Testis (tissue), 3 donors: ENCODE measurements around the gene OPCML. TPM values are rescaled to one million over a fixed set of nuclear protein-coding genes. Genes with fewer than 3 reads are reported as not detected.

Experiments used
- DNase-seq: peaks from one replicate; pipeline ENCODE4 v3.0.0-alpha.2; 2019
- H3K27ac ChIP-seq, 2 donors: fragments of 200-600 bp; sonication (generic); one replicate each; pipeline ENCODE4 v1.5.1; 2019
- H3K27me3 ChIP-seq: fragments of 200-600 bp; sonication (generic); one replicate; pipeline ENCODE4 v1.5.1; 2019
- H3K36me3 ChIP-seq: fragments of 200-600 bp; sonication (generic); one replicate; pipeline ENCODE4 v1.5.1; 2017; ENCODE audit warnings: low read depth; ENCODE audit errors: missing control alignments
- H3K4me1 ChIP-seq: fragments of 200-600 bp; sonication (generic); one replicate; pipeline ENCODE4 v1.5.1; 2019
- H3K4me3 ChIP-seq, 2 donors: fragments of 200-600 bp; sonication (generic); one replicate each; pipeline ENCODE4 v1.5.1; 2017 to 2019
- H3K9me3 ChIP-seq: fragments of 200-600 bp; sonication (generic); one replicate; pipeline ENCODE4 v1.5.1; 2017
- POLR2A ChIP-seq: fragments of 450-650 bp; IDR thresholded peaks from one replicate; pipeline ENCODE4 v1.6.1; 2017; ENCODE audit warnings: antibody characterized with exemption, mild to moderate bottlenecking, moderate library complexity
- WGBS, 2 donors: methylation state at CpG; one replicate each; pipeline ENCODE4 v1.1.5; 2018; 5-methylcytosine and 5-hydroxymethylcytosine counted together
- intact Hi-C: fragments of 100-400 bp; cut with DNase I; formaldehyde crosslinking; loops from one replicate; pipeline ENCODE4 v1.15.1; 2023; ENCODE audit warnings: low total_unique reads
- polyA plus RNA-seq: library from polyadenylated mRNA; stranded (reverse); fragments of 350-450 nt; fragmentation: Illumina TruSeq; extraction: RNeasy Lipid Tissue Mini Kit (QIAGEN cat#74804); gene quantifications from one replicate; pipeline ENCODE4 v1.2.3, GENCODE V29; 2014; ENCODE audit warnings: low read depth, low replicate concordance; ENCODE audit not compliant: insufficient read depth
- total RNA-seq, 2 donors: library from RNA; depleted of rRNA; stranded (reverse); fragments of >200 nt; gene quantifications; one replicate each; pipeline ENCODE4 v1.2.3, GENCODE V29; 2016
- TF ChIP-seq, protein P1 (sequence below), 3 experiments: fragments of 450-650 bp in 2 of 3; fragments of 200-600 bp in 1 of 3; sonication (generic) in 1 of 3; IDR thresholded peaks; one replicate each; pipeline ENCODE4 v1.5.1; 2016 to 2019; ENCODE audit warnings: antibody characterized with exemption in 3 of 3, mild to moderate bottlenecking in 2 of 3, moderate library complexity in 1 of 3

Gene OPCML
- total and polyA plus RNA-seq, 3 donors from 2014 or later: 0.16 to 2.7 (median 0.62) TPM

DNA sequence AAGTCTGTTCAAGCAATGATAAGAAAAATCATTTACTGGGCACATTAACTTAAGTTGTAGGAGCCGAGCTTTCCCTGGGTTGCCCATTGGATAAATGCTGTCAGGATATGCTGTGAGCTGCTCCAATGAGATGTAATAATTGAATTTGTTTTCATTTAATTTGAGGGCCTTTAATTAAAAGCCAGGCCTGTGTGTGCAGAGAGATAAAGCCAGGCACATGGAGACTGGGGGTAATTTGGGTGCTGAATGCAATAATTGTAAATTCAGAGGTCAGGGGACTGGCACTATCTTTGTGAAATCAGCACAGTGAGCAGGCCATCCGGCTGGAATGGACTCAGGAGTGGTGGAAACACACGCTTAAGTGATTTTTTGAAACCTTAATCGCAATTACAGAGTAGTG lies 125.8 kb downstream of the OPCML start:
- H3K27me3 ChIP-seq: no peaks in the 10 kb centered on the region
- H3K36me3 ChIP-seq: no peaks in the 10 kb centered on the region
- intact Hi-C loops: no loop called here
- TF ChIP-seq, protein P1, sequence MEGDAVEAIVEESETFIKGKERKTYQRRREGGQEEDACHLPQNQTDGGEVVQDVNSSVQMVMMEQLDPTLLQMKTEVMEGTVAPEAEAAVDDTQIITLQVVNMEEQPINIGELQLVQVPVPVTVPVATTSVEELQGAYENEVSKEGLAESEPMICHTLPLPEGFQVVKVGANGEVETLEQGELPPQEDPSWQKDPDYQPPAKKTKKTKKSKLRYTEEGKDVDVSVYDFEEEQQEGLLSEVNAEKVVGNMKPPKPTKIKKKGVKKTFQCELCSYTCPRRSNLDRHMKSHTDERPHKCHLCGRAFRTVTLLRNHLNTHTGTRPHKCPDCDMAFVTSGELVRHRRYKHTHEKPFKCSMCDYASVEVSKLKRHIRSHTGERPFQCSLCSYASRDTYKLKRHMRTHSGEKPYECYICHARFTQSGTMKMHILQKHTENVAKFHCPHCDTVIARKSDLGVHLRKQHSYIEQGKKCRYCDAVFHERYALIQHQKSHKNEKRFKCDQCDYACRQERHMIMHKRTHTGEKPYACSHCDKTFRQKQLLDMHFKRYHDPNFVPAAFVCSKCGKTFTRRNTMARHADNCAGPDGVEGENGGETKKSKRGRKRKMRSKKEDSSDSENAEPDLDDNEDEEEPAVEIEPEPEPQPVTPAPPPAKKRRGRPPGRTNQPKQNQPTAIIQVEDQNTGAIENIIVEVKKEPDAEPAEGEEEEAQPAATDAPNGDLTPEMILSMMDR (IDR thresholded peaks at IDR 0.05): no peak
- TF ChIP-seq POLR2A: no peak
- 60 to 74% methylated on average over 4 of the region's 4 CpGs for WGBS, 2 donors
- H3K9me3 ChIP-seq: no peaks in the 10 kb centered on the region
- H3K4me3 ChIP-seq: no peak overlapping the region
- no peak overlapping the region for H3K27ac ChIP-seq
- DNase-seq: no peak
- no peaks in the 10 kb centered on the region for H3K4me1 ChIP-seq

- Histone ChIP-seq H3K27me3 (no peaks in the 10 kb centered on the region), H3K36me3 (no peaks in the 10 kb centered on the region), H3K4me3 (no peak overlapping the region), H3K4me1 (no peaks in the 10 kb centered on the region), H3K9me3 (no peaks in the 10 kb centered on the region), H3K27ac (no peak overlapping the region)
- intact Hi-C loops: no loop called here
- peak; percentile 54 for DNase-seq
- TF ChIP-seq, protein P1 (IDR thresholded peaks at IDR 0.05): peak in 2 of 3 experiments; percentile 17 to 20
- no peak for TF ChIP-seq POLR2A
- 74 to 85% methylated on average over 6 of the region's 6 CpGs for WGBS, 2 donors
Measured at GRCh38 chr11:133403900-133404299, 128.4 kb downstream of the OPCML start.

DNA sequence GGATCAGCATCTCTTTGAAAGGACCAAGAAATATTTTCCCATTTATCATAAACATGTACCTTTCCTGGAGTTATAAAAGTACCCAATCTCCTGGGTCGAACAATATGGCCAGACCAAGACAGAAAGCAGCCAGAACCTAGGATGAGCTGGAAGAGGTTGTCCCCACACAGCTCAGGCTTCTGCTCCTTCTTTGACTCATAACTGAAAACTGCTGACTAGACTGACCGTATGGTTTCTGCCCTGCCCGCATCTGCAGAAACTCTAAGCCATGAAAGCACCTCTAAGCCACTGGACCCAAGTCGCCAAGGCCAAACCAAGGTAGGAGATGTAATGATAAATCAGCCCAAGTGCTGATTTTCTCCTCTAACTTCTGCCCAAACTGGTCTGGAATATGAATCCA lies 129.8 kb downstream of the OPCML start:
- Histone ChIP-seq H3K9me3 (no peaks in the 10 kb centered on the region), H3K4me3 (no peak overlapping the region), H3K27ac (no peak overlapping the region), H3K27me3 (no peaks in the 10 kb centered on the region), H3K4me1 (no peaks in the 10 kb centered on the region), H3K36me3 (no peaks in the 10 kb centered on the region)
- TF ChIP-seq POLR2A: no peak
- TF ChIP-seq, protein P1 (IDR thresholded peaks at IDR 0.05): no peak
- 86 to 89% methylated on average over 4 of the region's 4 CpGs for WGBS, 2 donors
- no peak for DNase-seq
- intact Hi-C loops: no loop called here

DNA sequence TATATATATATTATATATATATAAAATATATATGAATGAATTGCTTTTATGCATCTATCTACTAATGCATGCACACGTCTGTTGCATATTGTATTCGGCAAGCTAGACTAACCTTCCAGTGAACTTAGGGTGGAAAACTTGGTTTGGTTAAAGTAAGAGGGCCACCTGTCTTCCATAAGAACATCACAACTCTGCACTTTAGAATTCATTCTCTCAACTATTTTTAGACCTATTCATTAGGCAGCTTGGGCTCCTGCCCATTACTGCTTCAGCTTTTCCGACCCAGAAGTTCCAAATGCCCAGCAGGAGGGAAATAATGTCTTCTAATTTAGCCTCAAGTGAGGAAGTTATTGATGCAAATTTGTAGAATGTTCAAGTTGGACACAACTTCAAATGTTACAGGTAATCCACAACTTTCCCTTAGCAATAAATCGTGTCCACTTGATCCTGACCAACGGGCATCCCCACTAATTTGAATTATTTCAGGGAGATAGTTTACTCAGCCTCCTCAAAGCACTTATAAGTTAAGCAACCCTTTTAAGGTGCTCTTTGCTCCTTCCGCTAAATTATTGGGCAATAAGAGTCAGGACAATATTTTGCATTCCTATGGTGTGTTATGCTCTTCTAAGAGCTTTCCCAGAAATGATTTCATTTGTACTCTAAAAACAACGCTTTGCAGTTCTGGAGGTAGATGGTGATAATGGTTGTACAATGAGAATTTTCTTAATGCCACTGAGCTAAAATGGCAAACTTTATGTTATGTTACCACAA lies 132.3 kb downstream of the OPCML start:
- DNase-seq: no peak
- no peak for TF ChIP-seq POLR2A
- TF ChIP-seq, protein P1 (IDR thresholded peaks at IDR 0.05): no peak
- Histone ChIP-seq H3K9me3 (no peaks in the 10 kb centered on the region), H3K36me3 (no peaks in the 10 kb centered on the region), H3K4me1 (no peaks in the 10 kb centered on the region), H3K27me3 (no peaks in the 10 kb centered on the region), H3K27ac (no peak overlapping the region), H3K4me3 (no peak overlapping the region)
- intact Hi-C loops: no loop called here
- 79 to 84% methylated on average over 7 of the region's 7 CpGs for WGBS, 2 donors

GRCh38 chr11:133399294-133399693 lies 133.0 kb downstream of the OPCML start:
- Histone ChIP-seq H3K9me3 (no peaks in the 10 kb centered on the region), H3K27ac (no peak overlapping the region), H3K27me3 (no peaks in the 10 kb centered on the region), H3K4me3 (no peak overlapping the region), H3K36me3 (no peaks in the 10 kb centered on the region), H3K4me1 (no peaks in the 10 kb centered on the region)
- intact Hi-C loops: no loop called here
- TF ChIP-seq POLR2A: no peak
- TF ChIP-seq, protein P1 (IDR thresholded peaks at IDR 0.05): no peak
- 76 to 91% methylated on average over 2 of the region's 2 CpGs for WGBS, 2 donors
- DNase-seq: no peak
